G401.6 (cell line): ENCODE data around the gene VWA8.
A peak's percentile ranks its signal among the peaks of the same experiment; 100 is the strongest.
"Not testable (repeated sequence)": the region's sequence is repeated elsewhere in the genome, so short reads cannot be mapped to it uniquely, and the experiment has no call there.

Experiments
- FAIRE-seq: peaks from 2 replicates; lab custom pipeline; 2012; peaks lifted over from hg19 to GRCh38; lab: Jason Lieb, UNC

VWA8 gene

DNA sequence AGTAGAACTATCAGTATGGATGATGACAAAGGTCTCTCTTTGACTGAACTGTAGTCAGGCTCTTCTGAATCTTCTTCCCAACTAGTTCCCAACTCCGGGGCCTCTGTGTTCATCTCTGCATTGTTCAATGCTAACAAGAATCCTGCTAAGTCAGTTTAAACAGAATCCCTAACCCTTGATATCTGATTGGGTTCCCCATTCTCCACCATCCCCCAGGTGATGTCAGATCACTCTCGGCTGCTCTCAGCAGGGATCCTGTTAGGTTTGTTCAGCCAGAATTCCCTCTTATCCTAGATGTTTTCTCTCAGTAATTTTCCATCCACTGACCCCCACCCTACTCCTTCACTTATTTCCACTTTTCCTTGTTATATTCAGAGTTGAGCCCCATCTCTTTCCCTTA is 280.0 kb downstream of the VWA8 start:
- no peak for FAIRE-seq

DNA sequence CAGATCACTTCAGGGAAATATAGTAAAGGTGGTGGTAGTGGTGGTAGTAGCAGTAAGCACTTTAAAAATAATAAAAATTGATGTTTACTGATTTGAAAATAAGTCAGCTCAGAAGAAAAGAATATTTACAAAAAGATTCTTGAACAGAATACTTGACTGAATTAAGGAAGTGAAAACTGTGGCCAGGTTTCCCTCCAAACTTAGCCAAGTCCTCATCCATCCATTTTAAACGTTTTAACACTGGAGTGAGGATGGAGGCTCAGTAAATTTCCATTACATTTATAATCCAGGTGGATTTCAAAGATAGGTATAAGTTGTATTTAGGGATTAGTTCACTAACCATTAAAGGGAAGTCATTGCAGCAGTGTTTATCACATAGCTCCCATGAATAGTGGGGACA is 282.1 kb downstream of the VWA8 start:
- no peak for FAIRE-seq

DNA sequence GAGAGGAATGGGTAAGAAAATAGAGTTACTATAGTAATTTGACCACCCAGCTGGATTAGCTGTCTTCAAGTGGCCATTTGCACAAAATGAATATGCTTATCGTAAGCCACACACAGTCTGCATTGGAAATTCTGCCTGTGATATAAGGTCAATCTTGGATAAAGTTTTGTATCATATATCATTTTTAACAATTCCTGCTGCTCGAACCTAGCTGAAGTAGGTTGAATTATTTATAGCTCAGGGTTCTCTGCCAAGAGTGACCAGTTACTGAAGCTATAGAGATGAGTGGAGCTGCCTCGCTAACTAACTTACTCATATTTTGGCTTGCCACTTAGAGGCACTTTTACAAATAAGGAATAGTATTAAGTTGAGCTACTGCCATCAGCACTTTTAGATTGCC is 282.7 kb downstream of the VWA8 start:
- no peak for FAIRE-seq

DNA sequence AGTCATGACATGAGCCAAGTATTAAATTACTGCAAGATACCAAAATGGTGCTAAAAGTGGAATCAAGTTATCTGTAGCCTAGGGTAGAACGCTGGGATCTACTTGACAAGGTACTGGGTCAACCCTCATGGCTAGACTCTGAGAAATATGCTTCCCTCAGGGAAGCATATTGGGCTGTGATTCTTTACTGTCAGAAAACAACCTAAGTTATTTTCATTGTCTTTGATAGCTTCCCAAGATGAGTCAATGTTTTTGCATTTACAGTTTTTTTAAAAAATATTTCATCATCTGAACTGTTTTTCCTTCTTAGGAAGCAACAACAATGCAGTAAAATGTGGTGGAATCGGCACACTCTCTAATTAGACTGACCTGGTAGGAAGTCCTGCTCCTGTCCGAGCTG is 285.6 kb downstream of the VWA8 start:
- no peak for FAIRE-seq

DNA sequence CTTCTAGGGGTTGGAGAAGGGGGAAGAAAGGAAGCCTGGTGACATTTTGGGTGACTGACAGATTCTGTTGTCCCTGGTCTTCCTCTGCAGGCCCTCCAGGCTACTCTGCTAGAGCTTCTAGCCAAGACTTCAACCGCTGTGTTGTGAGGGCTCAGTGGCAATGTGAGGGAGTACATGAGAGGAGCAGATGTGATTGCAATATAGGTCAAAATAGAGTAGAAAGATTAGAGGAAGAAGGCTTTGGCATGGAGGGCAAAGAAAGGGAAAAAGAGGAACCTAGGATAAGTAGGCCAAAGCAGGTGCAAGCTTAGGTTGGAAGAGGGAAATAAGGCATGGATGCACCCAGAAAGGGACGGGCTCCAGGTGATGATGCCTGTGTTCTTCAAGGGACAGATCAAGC is 286.7 kb downstream of the VWA8 start:
- FAIRE-seq, result no peak

DNA sequence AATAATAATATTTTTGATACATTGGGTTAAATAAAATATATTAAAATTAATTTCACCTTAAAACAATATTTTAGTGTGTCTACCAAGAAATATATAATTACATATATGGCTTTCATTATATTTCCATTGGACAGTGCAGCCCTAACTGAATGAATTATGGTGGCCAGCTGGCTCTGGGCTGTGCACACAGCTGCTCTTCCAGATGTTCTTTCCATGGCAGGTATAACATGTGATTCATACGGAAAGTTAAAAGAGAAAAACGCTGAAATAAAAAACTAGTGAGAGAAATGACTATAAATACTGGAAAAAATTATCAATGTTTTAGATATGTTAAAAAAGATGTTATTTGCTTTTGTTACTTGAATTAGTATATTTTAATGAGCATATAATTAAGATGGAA is 287.3 kb downstream of the VWA8 start:
- FAIRE-seq, result no peak

DNA sequence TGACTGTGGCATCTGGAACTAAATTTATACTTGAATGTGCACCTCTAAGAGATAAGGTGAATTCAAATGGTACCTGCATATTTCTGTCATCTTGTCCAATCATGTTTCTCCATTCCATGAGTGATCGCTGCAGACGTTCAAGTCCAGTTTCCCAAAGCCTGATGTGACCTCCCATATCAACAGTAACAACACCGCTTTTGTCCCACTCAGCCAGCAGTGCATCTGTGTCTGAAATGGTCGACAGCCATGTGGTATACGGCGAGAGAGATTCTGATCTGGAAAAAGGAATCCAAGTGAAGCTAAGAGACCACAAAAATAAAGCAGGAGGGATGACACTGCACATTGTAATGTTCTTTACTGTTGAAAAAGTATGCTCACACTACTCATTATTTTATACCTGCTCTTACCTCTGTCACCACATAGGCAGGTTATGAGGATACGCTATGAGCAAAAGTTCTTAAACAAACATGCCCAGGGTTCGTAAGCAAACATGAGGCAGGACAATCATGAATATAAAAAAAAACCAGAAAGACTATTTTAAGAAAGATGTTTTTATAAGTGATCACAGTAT is 290.0 kb downstream of the VWA8 start:
- FAIRE-seq, result no peak

DNA sequence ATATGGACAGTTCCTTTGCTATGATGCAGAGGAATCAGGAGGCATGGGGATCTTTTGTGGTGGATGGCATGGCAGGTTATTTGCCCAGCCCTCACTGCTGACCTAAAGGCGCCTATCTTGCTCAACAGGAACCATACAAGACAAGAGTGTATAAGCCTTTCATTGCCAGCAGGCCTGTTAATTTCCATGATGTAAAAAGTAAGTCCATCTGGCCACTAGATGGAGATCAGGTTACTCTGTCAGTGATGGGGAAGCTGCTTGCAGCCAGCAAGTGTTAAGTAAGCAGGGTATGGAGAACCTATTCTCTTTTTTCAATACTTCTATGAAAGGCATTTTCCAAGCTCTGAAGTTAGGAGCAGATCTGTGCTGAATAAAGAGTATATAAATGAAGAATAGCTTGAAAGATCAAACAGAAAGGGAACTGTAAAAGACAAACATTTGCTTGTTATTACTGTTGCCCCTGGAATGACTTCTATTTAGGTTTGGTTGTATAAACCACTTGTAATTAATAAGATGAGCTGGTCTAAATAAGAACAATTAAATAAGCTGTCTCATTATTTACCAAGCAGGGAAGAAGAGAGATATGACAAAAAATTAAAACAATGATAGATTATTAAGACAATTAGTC is 292.7 kb downstream of the VWA8 start:
- FAIRE-seq, result peak; percentile 95

DNA sequence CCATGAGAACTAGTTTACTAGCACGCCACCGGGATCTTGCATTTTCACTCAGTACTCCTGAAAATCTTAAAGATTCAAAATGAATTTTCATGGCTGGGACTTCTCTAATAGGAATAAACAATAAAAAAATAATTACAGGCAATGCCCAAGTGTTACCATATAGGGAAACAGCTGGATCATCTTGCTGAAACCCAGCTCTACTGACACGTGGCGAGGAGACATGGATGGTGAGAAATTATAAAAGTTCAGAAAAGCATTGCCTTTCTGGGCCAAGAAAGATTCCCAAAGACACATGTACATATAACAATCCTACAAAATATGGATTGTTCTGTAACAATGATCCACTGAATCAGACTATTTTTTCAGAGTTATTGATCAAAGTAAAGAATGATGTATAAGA is 294.3 kb downstream of the VWA8 start:
- FAIRE-seq, result no peak

DNA sequence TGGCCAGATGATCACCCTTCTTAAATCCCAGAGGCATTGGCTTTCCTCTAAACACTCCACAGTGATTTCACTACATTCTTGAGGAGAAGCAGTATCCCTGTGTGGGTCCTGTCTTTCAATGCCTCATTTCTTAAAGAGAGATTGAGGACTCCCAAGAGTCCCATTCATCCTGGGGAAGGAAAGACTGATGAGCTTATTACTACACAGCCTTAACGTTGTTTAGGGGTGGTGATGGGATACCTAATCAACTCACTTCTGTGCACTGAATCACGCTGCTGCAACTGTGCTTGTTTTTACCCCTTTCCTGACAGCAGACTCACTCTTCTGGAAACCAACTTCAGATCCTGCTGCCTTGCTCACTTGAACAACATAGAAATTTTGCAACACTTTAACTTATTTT is 300.5 kb downstream of the VWA8 start:
- FAIRE-seq, result no peak

DNA sequence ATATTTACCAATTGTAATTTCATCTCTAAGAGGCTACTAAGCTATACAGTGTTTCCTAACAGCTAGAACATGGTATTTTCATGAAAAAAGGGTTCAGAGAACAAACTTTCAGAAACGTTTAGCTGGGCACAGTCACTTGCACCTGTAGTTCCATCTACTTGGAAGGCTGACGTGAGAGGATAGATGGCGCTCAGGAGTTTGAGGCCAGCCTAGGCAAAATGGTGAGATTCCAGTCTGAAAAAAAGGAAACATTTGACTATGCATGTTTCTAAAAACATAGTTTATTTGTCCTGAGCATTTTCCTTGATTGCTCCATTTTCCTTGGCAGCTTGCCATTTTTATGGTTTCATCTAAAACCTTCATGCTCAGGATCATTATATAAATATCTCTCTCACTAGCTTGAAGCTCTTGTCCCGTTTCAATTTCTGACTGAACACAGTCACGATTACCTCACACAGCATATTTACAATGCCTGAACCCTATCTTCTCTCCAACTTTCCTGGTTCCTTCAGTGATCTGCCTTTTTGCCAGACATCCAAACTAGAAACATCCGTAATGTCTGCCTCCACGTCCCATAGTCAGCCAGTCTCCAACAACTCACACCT is 302.8 kb downstream of the VWA8 start:
- no peak for FAIRE-seq

DNA sequence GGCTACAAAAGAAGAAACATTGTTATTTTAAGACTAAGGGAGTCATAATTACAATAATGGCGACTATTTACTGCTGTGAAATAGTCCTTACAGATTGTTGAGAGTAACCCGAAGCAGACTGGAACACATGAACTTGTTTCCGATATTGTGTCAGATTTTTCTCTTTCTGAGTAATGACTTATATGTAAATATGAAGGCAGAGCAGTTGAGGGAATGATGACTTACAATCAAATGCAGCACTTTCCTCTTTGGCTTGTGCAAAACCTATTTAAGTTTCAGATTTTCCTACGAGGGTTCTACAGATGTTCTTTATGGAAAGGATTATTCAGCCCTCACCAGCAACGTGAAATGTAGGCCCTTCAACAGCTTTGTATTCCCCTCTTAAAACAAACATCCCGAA is 304.9 kb downstream of the VWA8 start:
- FAIRE-seq, result no peak

DNA sequence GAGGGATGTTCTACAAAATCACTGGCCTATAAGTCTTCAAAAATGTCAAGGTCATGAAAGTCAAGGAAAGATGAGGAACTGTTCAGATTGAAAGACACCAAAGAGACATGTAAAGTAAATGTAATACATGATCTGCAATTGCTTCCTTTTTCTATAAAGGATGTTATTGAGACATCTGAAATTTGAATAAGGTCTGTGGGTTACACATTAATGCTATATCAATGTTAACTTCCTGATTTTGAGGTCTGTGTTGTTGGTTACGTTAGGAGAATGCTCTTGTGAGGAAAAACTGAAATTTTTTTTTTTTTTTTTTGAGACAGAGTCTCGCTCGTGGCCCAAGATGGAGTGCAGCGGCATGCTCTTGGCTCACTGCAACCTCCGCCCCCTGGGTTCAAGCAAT is 306.1 kb downstream of the VWA8 start:
- FAIRE-seq, result no peak

DNA sequence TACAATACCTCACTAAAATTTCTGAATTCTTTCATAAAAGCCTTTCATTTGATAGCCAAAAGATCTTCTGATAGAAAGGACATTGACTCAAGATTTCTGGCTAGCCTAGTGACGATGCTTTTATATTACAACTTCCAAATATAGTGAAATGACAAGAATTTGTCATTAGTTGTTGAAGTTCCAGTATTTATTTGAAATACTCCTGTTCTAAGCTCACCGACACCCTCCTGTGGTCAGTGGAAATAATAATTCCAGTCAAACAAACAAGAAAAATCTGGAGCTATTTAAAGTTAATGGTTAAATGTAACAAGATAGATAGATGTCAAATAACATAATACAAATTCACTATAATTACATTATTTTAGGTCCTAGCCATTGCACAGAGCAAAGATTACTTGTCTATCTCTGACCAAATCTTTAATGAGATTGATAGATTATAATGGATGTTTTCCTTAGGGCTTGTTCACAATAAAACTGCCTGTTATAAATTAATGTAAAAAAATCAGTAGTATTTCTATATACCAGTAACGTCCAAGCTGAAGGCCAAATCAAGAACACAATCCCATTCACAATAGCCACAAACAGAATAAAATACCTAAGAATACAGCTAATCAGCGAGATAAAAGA is 308.1 kb downstream of the VWA8 start:
- FAIRE-seq, result peak; percentile 97

DNA sequence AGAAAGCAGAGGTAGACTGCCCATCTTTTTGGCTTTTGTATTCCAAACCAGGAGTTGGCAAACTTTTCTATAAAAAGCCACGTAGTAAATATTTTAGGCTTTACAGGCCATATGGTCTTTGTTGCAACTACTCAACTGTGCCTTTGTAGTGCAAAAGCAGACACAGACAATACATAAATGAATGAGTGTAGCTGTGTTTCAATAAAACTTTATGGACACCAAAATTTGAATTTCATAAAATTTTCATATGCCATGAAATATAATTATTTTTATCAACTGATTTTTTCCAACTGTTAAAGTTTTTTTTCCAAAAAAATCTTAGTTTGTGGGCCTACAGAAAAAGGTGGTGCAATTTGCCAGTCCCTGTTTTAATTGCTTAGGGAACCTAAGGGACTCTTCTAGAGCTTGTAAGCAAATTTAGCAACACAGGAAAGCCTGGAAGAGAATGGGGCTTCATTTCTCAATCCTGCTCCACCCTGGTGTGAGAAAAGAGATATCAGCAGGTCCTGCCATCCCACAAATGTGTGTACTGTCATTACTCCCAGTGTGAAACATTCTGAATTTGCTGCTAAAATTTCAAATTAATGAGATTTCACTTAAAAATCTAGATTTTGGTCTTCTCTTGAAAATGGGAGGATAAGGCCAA is 309.4 kb downstream of the VWA8 start:
- FAIRE-seq, result no peak

DNA sequence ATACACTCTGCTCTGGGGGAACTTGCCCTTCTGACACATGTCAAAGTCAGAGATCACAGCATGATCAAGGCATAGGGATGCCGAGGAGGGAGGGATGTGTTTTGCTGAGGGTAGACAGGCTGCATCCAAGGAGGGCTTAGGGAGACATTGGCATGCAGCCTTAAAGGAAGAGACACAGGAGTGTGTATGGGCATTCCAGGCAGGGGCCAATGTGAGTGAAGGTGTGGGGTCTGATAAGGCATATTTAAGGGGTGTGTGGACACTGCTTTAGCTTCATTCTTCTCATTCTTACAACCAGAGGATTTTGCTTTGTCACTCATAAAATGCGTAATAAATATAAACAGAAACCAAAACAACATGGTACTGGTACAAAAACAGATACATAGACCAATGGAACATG is 310.2 kb downstream of the VWA8 start:
- no peak for FAIRE-seq

DNA sequence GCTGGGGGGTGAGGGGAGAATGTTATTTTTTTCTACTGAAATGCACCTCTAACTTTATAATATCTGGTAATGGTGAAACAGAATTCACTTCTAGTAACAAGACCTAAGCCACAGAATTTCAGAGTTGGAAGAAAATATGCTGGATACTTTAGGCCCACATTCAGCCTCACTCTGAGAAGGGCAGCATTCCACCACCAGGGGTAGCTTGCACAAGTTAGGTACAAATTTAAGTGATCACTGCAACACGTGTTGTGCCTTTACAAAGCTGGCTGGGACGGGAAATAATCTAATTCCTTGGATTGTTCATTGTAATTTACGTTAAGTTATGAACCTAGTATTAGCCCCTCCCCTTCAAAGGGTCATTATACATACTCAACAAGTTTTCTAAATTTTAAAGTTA is 311.2 kb downstream of the VWA8 start:
- no peak for FAIRE-seq

DNA sequence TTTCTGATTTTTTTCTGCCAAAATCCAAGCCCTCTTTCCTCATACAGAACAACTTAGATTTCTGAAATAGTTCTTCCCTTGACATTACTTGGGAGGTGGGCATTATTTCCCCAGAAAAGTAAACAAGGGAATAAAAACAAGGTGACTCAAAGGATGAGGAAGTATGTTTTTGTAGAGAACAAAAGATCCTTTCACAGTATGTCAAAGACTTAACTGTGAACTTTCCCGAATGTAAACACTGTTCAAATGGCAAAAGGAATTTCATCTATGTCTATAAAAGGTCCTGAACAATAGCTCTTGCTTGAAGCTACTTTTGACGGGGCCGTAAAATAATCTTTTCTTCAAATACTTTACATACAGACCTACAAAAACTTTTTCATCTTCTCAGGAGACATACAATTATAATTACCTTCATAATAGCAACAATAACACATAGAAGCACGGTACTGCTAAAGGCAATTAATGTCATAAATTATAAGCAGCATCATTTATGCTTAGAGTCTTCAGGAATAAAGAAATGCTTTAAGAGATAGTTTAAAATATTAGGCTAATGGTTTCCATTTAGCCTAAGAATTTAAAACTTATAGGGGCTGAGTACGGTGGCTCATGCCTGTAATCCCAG is 312.5 kb downstream of the VWA8 start:
- peak; percentile 94 for FAIRE-seq

DNA sequence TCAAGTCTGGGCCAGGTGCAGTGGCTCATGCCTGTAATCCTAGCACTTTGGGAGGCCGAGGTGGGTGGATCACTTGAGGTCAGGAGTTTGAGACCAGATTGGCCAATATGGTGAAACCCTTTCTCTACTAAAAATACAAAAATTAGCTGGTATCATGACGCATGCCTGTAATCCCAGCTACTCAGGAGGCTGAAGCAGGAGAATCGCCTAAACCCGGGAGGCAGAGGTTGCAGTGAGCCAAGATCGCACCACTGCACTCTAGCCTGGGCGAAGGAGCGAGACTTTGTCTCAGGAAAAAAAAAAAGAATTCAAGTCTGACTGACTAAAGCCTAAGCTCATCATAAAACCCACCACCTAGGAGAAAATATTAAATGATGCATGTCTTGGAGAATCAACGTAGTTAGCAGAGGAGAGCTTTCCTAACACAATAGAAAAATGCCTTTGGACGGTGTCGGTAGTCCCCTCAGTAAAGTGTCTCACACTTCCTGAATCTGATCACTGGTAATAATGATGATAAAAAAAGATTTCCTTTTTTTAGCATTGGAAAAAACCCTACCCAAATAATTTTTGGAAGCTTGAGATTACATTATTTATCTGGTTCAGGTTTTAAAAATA is 313.1 kb downstream of the VWA8 start:
- FAIRE-seq, result not testable (repeated sequence)

DNA sequence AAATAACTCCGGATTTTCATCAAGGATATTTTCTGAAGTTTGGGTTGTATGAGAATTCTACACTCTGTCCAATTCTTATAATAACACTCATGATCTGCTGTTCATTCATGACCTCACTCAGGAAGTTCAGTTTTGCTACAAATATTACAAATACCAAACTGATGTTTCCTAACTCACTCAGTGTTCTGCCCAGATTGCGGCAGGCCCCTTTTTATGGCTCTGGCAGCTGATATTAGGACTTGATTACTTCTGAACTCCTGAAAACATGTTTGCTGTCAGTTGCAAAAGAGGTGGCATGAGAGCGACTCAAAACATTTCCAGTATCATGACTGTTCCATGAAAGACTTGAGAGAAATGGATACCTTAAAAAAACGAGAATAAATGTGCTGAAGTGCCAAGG is 315.6 kb downstream of the VWA8 start:
- FAIRE-seq, result no peak

DNA sequence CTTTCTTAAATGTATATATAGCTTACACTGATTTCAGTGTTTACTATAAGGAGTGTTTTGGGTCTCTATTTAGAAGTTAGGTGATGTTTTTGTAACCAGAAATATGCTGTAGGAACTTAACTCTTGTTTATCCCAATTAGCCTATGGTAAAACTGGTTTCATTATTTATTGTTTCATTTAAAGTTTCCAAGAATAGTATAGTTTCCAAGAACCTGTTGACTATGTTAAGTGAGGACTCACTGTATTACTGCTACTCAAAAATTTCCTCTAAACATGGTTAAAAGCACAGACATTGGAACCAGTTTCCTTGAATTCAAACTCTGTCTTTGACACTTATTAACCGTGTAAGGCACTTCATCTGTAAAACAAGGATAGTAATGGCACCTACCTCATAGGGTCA is 316.2 kb downstream of the VWA8 start:
- FAIRE-seq, result no peak

DNA sequence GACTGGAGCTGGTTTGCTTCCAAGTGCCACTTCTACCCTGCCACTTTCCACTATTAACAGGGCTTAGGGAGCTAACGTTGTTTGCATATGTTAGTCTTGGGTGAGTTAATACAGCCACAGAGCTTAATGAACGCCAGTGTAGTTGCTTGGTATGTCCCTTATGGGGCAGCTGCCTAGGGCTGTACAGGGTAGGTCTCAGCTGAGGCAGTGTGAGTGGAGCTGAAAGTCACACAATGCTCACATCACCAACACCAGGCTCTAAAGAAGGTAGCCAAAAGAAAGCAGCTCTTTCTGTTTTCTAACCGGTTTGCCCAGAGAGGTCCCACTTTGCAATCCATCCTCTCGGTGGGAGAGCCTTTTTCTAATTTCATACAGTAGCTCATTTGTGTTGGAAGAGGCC is 317.4 kb downstream of the VWA8 start:
- no peak for FAIRE-seq
